GM12878 (cell line): Measurements from ENCODE around the gene SZRD1. TPM values are rescaled to one million over a fixed set of nuclear protein-coding genes. Genes with fewer than 3 reads are reported as not detected.

ENCODE experiments used
- ATAC-seq: fragments of 200-7000 bp; cut with Tn5 transposase; 3 replicates; pipeline ENCODE4 v1.9.1; 2020; ENCODE audit warnings: mild to moderate bottlenecking, moderate library complexity
- BruUV-seq: library from RNA; stranded (reverse); fragments of 400-500 nt; replicated peaks from 2 replicates; lab custom pipeline; 2021; lab: Mats Ljungman, UMichigan
- CTCF ChIA-PET: fragments of 300-600 bp; sonication (Branson Sonifier 250); formaldehyde crosslinking; extraction: SDS; loops from one replicate; lab custom pipeline; 2021; ENCODE audit warnings: inconsistent platforms; lab: Yijun Ruan, JAX
- POLR2A ChIA-PET: fragments of 350-600 bp; formaldehyde crosslinking; extraction: SDS; loops from one replicate; lab custom pipeline; 2021; ENCODE audit warnings: inconsistent platforms; lab: Charles Lee
- RAD21 ChIA-PET: fragments of 300-600 bp; sonication (Branson Sonifier 250); formaldehyde crosslinking; loops from one replicate; lab custom pipeline; 2023; ENCODE audit warnings: antibody characterized with exemption; ENCODE audit not compliant: unreplicated experiment; lab: Charles Lee
- SMC1A ChIA-PET: fragments of 300-600 bp; sonication (Branson Sonifier 250); formaldehyde crosslinking; loops from one replicate; lab custom pipeline; 2023; ENCODE audit not compliant: unreplicated experiment, uncharacterized antibody; lab: Charles Lee
- DNase-seq: peaks from one replicate; pipeline ENCODE4 v3.0.0-alpha.2; 2011; ENCODE audit warnings: low read depth, low spot score
- FAIRE-seq: peaks from 3 replicates; lab custom pipeline; 2011; peaks lifted over from hg19 to GRCh38; lab: Jason Lieb, UNC
- H2AFZ ChIP-seq: 2 replicates; pipeline ENCODE4 v1.6.0; 2011; ENCODE audit warnings: low read depth, low read length, control low read depth; ENCODE audit not compliant: control insufficient read depth
- H3K27ac ChIP-seq: 2 replicates; pipeline ENCODE4 v1.5.1; 2011; ENCODE audit warnings: control low read depth; ENCODE audit not compliant: control insufficient read depth, insufficient read depth
- H3K27me3 ChIP-seq, 2 experiments: replicated peaks in 1 of 2; 2 replicates each; pipeline versions ENCODE4 v1.6.0 to v1.6.1; 2011; ENCODE audit warnings: low read length in 1 of 2; ENCODE audit not compliant: control insufficient read depth in 2 of 2, insufficient read depth in 2 of 2
- H3K36me3 ChIP-seq, 2 experiments: 2 replicates each; pipeline ENCODE4 v1.5.1; 2011; ENCODE audit warnings: low read length in 1 of 2; ENCODE audit not compliant: control insufficient read depth in 2 of 2, insufficient read depth in 2 of 2
- H3K4me1 ChIP-seq: 2 replicates; pipeline ENCODE4 v1.6.1; 2011; ENCODE audit warnings: mild to moderate bottlenecking, low read length, moderate library complexity, mixed read lengths; ENCODE audit not compliant: control insufficient read depth, insufficient read depth
- H3K4me2 ChIP-seq: 2 replicates; pipeline ENCODE4 v1.6.0; 2011; ENCODE audit warnings: control low read depth; ENCODE audit not compliant: control insufficient read depth, insufficient read depth
- H3K4me3 ChIP-seq: fragments of 200-600 bp; sonication (generic); 2 replicates; pipeline ENCODE4 v1.5.1; 2016
- H3K79me2 ChIP-seq: 2 replicates; pipeline ENCODE4 v1.6.0; 2011; ENCODE audit warnings: low read length; ENCODE audit not compliant: control insufficient read depth, insufficient read depth
- H3K9ac ChIP-seq: 2 replicates; pipeline ENCODE4 v1.8.0; 2011; ENCODE audit warnings: low read length, control low read depth, mixed read lengths; ENCODE audit not compliant: control insufficient read depth, insufficient read depth
- H3K9me3 ChIP-seq: replicated peaks from 3 replicates; pipeline ENCODE4 v1.5.1; 2011; ENCODE audit warnings: mild to moderate bottlenecking, low read length; ENCODE audit not compliant: control insufficient read depth, insufficient read depth
- H4K20me1 ChIP-seq: 2 replicates; pipeline ENCODE4 v1.6.0; 2011; ENCODE audit not compliant: control insufficient read depth, insufficient read depth
- CBFB ChIP-seq: IDR thresholded peaks from 2 replicates; pipeline ENCODE4 v1.6.1; 2016; ENCODE audit warnings: antibody characterized with exemption, low read depth
- IKZF2 ChIP-seq, 2 experiments: fragments of 450-650 bp; IDR thresholded peaks; 2 replicates each; pipeline ENCODE4 v1.6.1; 2017; ENCODE audit warnings: mild to moderate bottlenecking in 2 of 2, moderate library complexity in 2 of 2
- MLLT1 ChIP-seq: fragments of 450-650 bp; IDR thresholded peaks from 2 replicates; pipeline ENCODE4 v1.6.1; 2016; ENCODE audit warnings: mild to moderate bottlenecking
- NBN ChIP-seq: fragments of 450-650 bp; IDR thresholded peaks from 2 replicates; pipeline ENCODE4 v1.6.1; 2016
- NFIC ChIP-seq: IDR thresholded peaks from 2 replicates; pipeline ENCODE4 v1.6.1; 2012; ENCODE audit warnings: low read depth, mild to moderate bottlenecking, inconsistent platforms, low read length, moderate library complexity
- RELB ChIP-seq: fragments of 450-650 bp; IDR thresholded peaks from 2 replicates; pipeline ENCODE4 v1.6.1; 2017; ENCODE audit warnings: low read depth, mild to moderate bottlenecking, moderate library complexity
- SIX5 ChIP-seq: IDR thresholded peaks from 2 replicates; pipeline ENCODE4 v1.6.1; 2011; ENCODE audit warnings: mild to moderate bottlenecking, low read depth, low read length, moderate library complexity; ENCODE audit not compliant: severe bottlenecking
- ZBTB40 ChIP-seq: fragments of 450-650 bp; IDR thresholded peaks from 2 replicates; pipeline ENCODE4 v1.6.1; 2016; ENCODE audit warnings: mild to moderate bottlenecking, moderate library complexity, borderline replicate concordance
- ZNF687 ChIP-seq: fragments of 450-650 bp; IDR thresholded peaks from 2 replicates; pipeline ENCODE4 v1.6.1; 2017; ENCODE audit warnings: mild to moderate bottlenecking, moderate library complexity
- WGBS: methylation state at CpG from one replicate; pipeline ENCODE4 v1.1.6; 2016; ENCODE audit warnings: low lambda C conversion rate; ENCODE audit not compliant: insufficient replicate concordance, insufficient coverage; ENCODE audit errors: missing lambda C conversion rate; 5-methylcytosine and 5-hydroxymethylcytosine counted together
- in situ Hi-C: fragments of 300-500 bp; cut with MboI; formaldehyde crosslinking; loops from 9 replicates; pipeline ENCODE4 v1.14.3; 2018; ENCODE audit warnings: mixed read lengths
- intact Hi-C: fragments of 100-400 bp; cut with micrococcal nuclease; formaldehyde crosslinking; loops from one replicate; pipeline ENCODE4 v1.14.2; 2022; ENCODE audit not compliant: unreplicated experiment
- polyA plus RNA-seq, 11 experiments: library from polyadenylated mRNA; depleted of rRNA in 4 of 11; unstranded in 6 of 11; stranded (reverse) in 5 of 11; fragments of >200 nt; fragmentation: Nextera tagmentation in 4 of 11; fragmentation: Illumina TruSeq in 1 of 11; extraction: Ambion mirVana in 4 of 11; extraction: Trizol in 1 of 11; gene quantifications; 1 replicate in 1 of 11; 2 replicates in 10 of 11; pipeline versions ENCODE4 v1.2.1 to v1.2.3, GENCODE V29; 2011 to 2016; ENCODE audit warnings: inconsistent platforms in 2 of 11, missing spikeins in 2 of 11, low read depth in 1 of 11
- total RNA-seq, 4 experiments: library from RNA; depleted of rRNA in 3 of 4; stranded (reverse); fragments of >200 nt in 3 of 4; fragmentation: Illumina TruSeq in 1 of 4; extraction: Trizol in 1 of 4; gene quantifications; 2 replicates each; pipeline versions ENCODE4 v1.2.1 to v1.2.3, GENCODE V29; 2013 to 2021

The SZRD1 gene
- total and polyA plus RNA-seq, 10 of the 15 experiments (the other 5 are each of a cell fraction or from before 2014, with no cell fraction given): 5.6 to 213 (median 113) TPM

DNA sequence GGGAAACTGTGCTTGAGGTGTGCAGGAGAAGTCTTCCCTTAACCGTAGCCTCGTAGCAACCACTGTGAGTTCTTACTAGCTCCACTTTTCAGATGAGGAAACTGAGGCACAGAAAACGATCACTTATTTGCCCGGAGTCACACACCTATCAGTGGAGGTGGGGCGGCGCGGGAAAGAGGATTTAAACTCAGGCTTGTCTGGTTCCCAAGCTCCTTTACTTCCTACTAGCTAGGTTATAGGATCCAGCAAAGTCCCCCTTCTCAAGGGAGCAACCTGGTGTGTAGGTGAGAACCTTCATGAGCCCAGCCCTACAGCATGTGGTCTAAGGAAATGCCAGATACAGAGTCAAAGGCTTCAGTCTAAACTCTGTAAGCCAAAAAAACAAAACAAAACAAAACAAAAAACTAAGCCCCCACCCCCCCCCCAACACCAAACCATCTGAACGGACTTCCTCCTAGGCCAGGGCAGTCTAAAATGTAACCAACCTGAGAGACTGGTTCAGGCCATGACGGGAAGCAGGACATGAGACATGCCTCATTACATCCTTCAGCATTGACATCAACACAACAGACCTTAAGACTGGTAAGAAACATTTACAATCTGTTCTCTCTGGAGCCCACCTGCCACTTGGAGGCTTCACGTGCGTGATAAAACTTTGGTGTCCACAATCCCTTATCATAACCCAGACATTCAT lies 14.1 kb upstream of the SZRD1 start:
- H3K27me3 ChIP-seq: no peaks in the 10 kb centered on the region
- peak overlapping the region; percentile 82 for H3K4me2 ChIP-seq
- FAIRE-seq (no peak), DNase-seq (peak; percentile 35), ATAC-seq (peak; percentile 50)
- H3K4me3 ChIP-seq: peak overlapping the region; percentile 75
- H3K9ac ChIP-seq: peak overlapping the region; percentile 87
- intact Hi-C loops (no loop called here), in situ Hi-C loops (no loop called here)
- POLR2A ChIA-PET: interaction anchor here (0.7 to 4.1 kb wide), 8 partner anchors 11 to 136 kb away, joined by 3 to 21 read pairs (median 4); partner anchors contain the start of gene SZRD1
- H4K20me1 ChIP-seq: no peaks in the 10 kb centered on the region
- H3K36me3 ChIP-seq: no peaks in the 10 kb centered on the region
- RAD21 ChIA-PET: interaction anchor here (0.7 to 3.9 kb wide), 4 partner anchors 11 to 274 kb away, joined by 3 to 31 read pairs (median 4); no protein-coding TSS in a partner anchor
- TSS peak; percentile 98 for BruUV-seq
- no peak for TF ChIP-seq IKZF2 (IDR thresholded peaks at IDR 0.05)
- TF ChIP-seq SIX5: no peak
- TF ChIP-seq ZNF687: peak; percentile 38; the same call in 1 of the 2 replicates
- 0 out of 2 replicates have a peak, but pooled peaks have one; percentile 13 for TF ChIP-seq CBFB
- TF ChIP-seq ZBTB40: no peak
- TF ChIP-seq MLLT1: peak; percentile 53
- 0 out of 2 replicates have a peak, but pooled peaks have one; percentile 14 for TF ChIP-seq RELB
- TF ChIP-seq NBN: 0 out of 2 replicates have a peak, but pooled peaks have one; percentile 58
- TF ChIP-seq NFIC: no peak
- SMC1A ChIA-PET: interaction anchor here (0.7 to 5.6 kb wide), 9 partner anchors 9 to 164 kb away, joined by 3 to 43 read pairs (median 3); partner anchors contain the start of genes NECAP2 and SZRD1
- 0 out of 2 replicates have a peak, but pooled peaks cover 4% of the 10 kb centered on the region for H3K4me1 ChIP-seq
- WGBS: 47% methylated on average over 11 of the region's 11 CpGs
- no peaks in the 10 kb centered on the region for H3K9me3 ChIP-seq
- peaks cover 40% of the 10 kb centered on the region for H3K79me2 ChIP-seq
- peak overlapping the region; percentile 96 for H2AFZ ChIP-seq
- CTCF ChIA-PET: interaction anchor here (0.7 to 5.0 kb wide), 7 partner anchors 9 to 274 kb away, joined by 3 to 85 read pairs (median 5); no protein-coding TSS in a partner anchor
- peak overlapping the region; percentile 84 for H3K27ac ChIP-seq
